ENCODE measurements around the gene SGMS2. TPM values are rescaled to one million over a fixed set of nuclear protein-coding genes. Genes with fewer than 3 reads are reported as not detected.

The SGMS2 gene
- total RNA-seq, 1 donor from 2014 or later: 1.1 TPM

- H3K36me3 ChIP-seq: no peaks in the 10 kb centered on the region
- no peak overlapping the region for H3K4me2 ChIP-seq
These were observed 81.8 kb downstream of the SGMS2 start for GRCh38 chr4:107906458-107907100.

GRCh38 chr4:107908377-107908776 lies 83.6 kb downstream of the SGMS2 start:
- no peak overlapping the region for H2AFZ ChIP-seq (replicated peaks)
- H3K79me2 ChIP-seq (ENCODE audit: low read depth): no peaks in the 10 kb centered on the region
- H3K4me1 Mint-ChIP-seq: no peaks in the 10 kb centered on the region
- no peaks in the 10 kb centered on the region for H3K36me3 Mint-ChIP-seq
- no peak overlapping the region for H3K4me3 Mint-ChIP-seq
- no peak for TF ChIP-seq EZH2 (IDR thresholded peaks at IDR 0.05)
- TF ChIP-seq CTCF (IDR thresholded peaks at IDR 0.05): no peak
- TF ChIP-seq EZH2phosphoT487 (IDR thresholded peaks at IDR 0.05): no peak
- no peak overlapping the region for H3K27ac Mint-ChIP-seq
- H3K4me1 ChIP-seq: peaks cover 6% of the 10 kb centered on the region
- no peaks in the 10 kb centered on the region for H3F3A ChIP-seq (ENCODE audit: low read depth)
- no peaks in the 10 kb centered on the region for H3K27me3 ChIP-seq
- DNase-seq (ENCODE audit: low spot score): no peak
- no peaks in the 10 kb centered on the region for H4K20me1 ChIP-seq (ENCODE audit: low read depth)
- no peaks in the 10 kb centered on the region for H3K9me3 ChIP-seq (ENCODE audit: low read depth)
- no peak overlapping the region for H3K4me3 ChIP-seq
- no peaks in the 10 kb centered on the region for H3K36me3 ChIP-seq
- no peaks in the 10 kb centered on the region for H3K27me3 Mint-ChIP-seq (ENCODE audit: insufficient read depth, low read depth)
- no peak overlapping the region for H3K27ac ChIP-seq
- H3K4me2 ChIP-seq: no peak overlapping the region
- no peaks in the 10 kb centered on the region for H3K9me3 Mint-ChIP-seq
- H3K9ac ChIP-seq: no peak overlapping the region

More at GRCh38 chr4:107906458-107907100, 81.8 kb downstream of the SGMS2 start:
- H4K20me1 ChIP-seq (ENCODE audit: low read depth): no peaks in the 10 kb centered on the region
- H3K9me3 ChIP-seq (ENCODE audit: low read depth): no peaks in the 10 kb centered on the region
- H3K4me1 ChIP-seq: peaks cover 6% of the 10 kb centered on the region
- H3K4me3 ChIP-seq: no peak overlapping the region
- H2AFZ ChIP-seq (replicated peaks): no peak overlapping the region
- TF ChIP-seq CTCF (IDR thresholded peaks at IDR 0.05) (no peak), EZH2 (IDR thresholded peaks at IDR 0.05) (no peak), EZH2phosphoT487 (IDR thresholded peaks at IDR 0.05) (no peak)
- H3K27ac ChIP-seq: no peak overlapping the region
- no peaks in the 10 kb centered on the region for H3K9me3 Mint-ChIP-seq
- H3K4me3 Mint-ChIP-seq: no peak overlapping the region
- no peak overlapping the region for H3K27ac Mint-ChIP-seq
- H3K27me3 Mint-ChIP-seq (ENCODE audit: insufficient read depth, low read depth): no peaks in the 10 kb centered on the region
- H3K36me3 Mint-ChIP-seq: no peaks in the 10 kb centered on the region
- H3F3A ChIP-seq (ENCODE audit: low read depth): no peaks in the 10 kb centered on the region
- no peaks in the 10 kb centered on the region for H3K27me3 ChIP-seq
- no peak overlapping the region for H3K9ac ChIP-seq
- DNase-seq (ENCODE audit: low spot score): no peak
- no peaks in the 10 kb centered on the region for H3K4me1 Mint-ChIP-seq
- H3K79me2 ChIP-seq (ENCODE audit: low read depth): no peaks in the 10 kb centered on the region

GRCh38 chr4:107913283-107913899 lies 88.7 kb downstream of the SGMS2 start:
- no peaks in the 10 kb centered on the region for H3K9me3 ChIP-seq (ENCODE audit: low read depth)
- H3K4me1 ChIP-seq: no peaks in the 10 kb centered on the region
- no peaks in the 10 kb centered on the region for H3K27me3 ChIP-seq
- no peaks in the 10 kb centered on the region for H3K36me3 ChIP-seq
- H3K9me3 Mint-ChIP-seq: no peaks in the 10 kb centered on the region
- H3K27ac Mint-ChIP-seq: no peak overlapping the region
- H3K4me2 ChIP-seq: no peak overlapping the region
- H3K79me2 ChIP-seq (ENCODE audit: low read depth): no peaks in the 10 kb centered on the region
- H3K4me3 ChIP-seq: no peak overlapping the region
- H3K4me1 Mint-ChIP-seq: no peaks in the 10 kb centered on the region
- no peaks in the 10 kb centered on the region for H3F3A ChIP-seq (ENCODE audit: low read depth)
- H3K9ac ChIP-seq: no peak overlapping the region
- no peak overlapping the region for H3K27ac ChIP-seq
- DNase-seq (ENCODE audit: low spot score): peak; percentile 78
- no peaks in the 10 kb centered on the region for H3K36me3 Mint-ChIP-seq
- H4K20me1 ChIP-seq (ENCODE audit: low read depth): no peaks in the 10 kb centered on the region
- H3K4me3 Mint-ChIP-seq: no peak overlapping the region
- no peak overlapping the region for H2AFZ ChIP-seq (replicated peaks)
- peak; percentile 87 for TF ChIP-seq CTCF (IDR thresholded peaks at IDR 0.05)
- no peak for TF ChIP-seq EZH2phosphoT487 (IDR thresholded peaks at IDR 0.05)
- no peak for TF ChIP-seq EZH2 (IDR thresholded peaks at IDR 0.05)
- no peaks in the 10 kb centered on the region for H3K27me3 Mint-ChIP-seq (ENCODE audit: insufficient read depth, low read depth)

All from neural progenitor cell (in vitro differentiated cells).